Measurements from ENCODE around the gene MUC7. TPM values are rescaled to one million over a fixed set of nuclear protein-coding genes. Genes with fewer than 3 reads are reported as not detected.

Gene MUC7
- total RNA-seq, 1 donor from 2014 or later = not detected

GRCh38 chr4:70518269-70518668, 46.3 kb downstream of the MUC7 start, which contains the start of gene AMTN:
TSS of gene AMTN (plus strand) at chr4:70518569. CDS start at chr4:70518778, 209 bp downstream.
- DNase-seq (ENCODE audit: extremely low spot score, unreplicated experiment) = no peak
- Mint-ChIP-seq H3K9me3 (no peaks in the 10 kb centered on the region), H3K4me1 (ENCODE audit: unreplicated experiment) (no peaks in the 10 kb centered on the region), H3K27me3 (no peaks in the 10 kb centered on the region), H3K36me3 (no peaks in the 10 kb centered on the region), H3K27ac (no peak within 1 kb of the TSS), H3K4me3 (no peak within 1 kb of the TSS)
- no peak for TF ChIP-seq CTCF (conservative IDR thresholded peaks at IDR 0.05)

- Mint-ChIP-seq H3K4me3 (no peak overlapping the region), H3K36me3 (no peaks in the 10 kb centered on the region), H3K9me3 (no peaks in the 10 kb centered on the region)
These were observed 46.7 kb downstream of the MUC7 start for GRCh38 chr4:70518716-70519115.

GRCh38 chr4:70522626-70523025, 50.6 kb downstream of the MUC7 start:
- no peaks in the 10 kb centered on the region for H3K36me3 Mint-ChIP-seq
- DNase-seq (ENCODE audit: extremely low spot score, unreplicated experiment) = no peak
- TF ChIP-seq CTCF (conservative IDR thresholded peaks at IDR 0.05) = no peak
- no peak overlapping the region for H3K27ac Mint-ChIP-seq
- H3K27me3 Mint-ChIP-seq = no peaks in the 10 kb centered on the region
- H3K9me3 Mint-ChIP-seq = no peaks in the 10 kb centered on the region
- H3K4me1 Mint-ChIP-seq (ENCODE audit: unreplicated experiment) = no peaks in the 10 kb centered on the region
- no peak overlapping the region for H3K4me3 Mint-ChIP-seq

More at GRCh38 chr4:70518716-70519115, 46.7 kb downstream of the MUC7 start:
- TF ChIP-seq CTCF (conservative IDR thresholded peaks at IDR 0.05) = no peak
- Mint-ChIP-seq H3K27me3 (no peaks in the 10 kb centered on the region), H3K4me1 (ENCODE audit: unreplicated experiment) (no peaks in the 10 kb centered on the region), H3K27ac (no peak overlapping the region)
- DNase-seq (ENCODE audit: extremely low spot score, unreplicated experiment) = no peak

- Mint-ChIP-seq H3K36me3 (no peaks in the 10 kb centered on the region), H3K9me3 (no peaks in the 10 kb centered on the region), H3K4me3 (no peak overlapping the region), H3K27me3 (no peaks in the 10 kb centered on the region), H3K4me1 (ENCODE audit: unreplicated experiment) (no peaks in the 10 kb centered on the region), H3K27ac (no peak overlapping the region)
- no peak for DNase-seq (ENCODE audit: extremely low spot score, unreplicated experiment)
- no peak for TF ChIP-seq CTCF (conservative IDR thresholded peaks at IDR 0.05)
These were observed 59.0 kb downstream of the MUC7 start for GRCh38 chr4:70530997-70531396.

- TF ChIP-seq CTCF (conservative IDR thresholded peaks at IDR 0.05) = peak; percentile 48
- Mint-ChIP-seq H3K27me3 (no peaks in the 10 kb centered on the region), H3K4me3 (no peak overlapping the region), H3K36me3 (no peaks in the 10 kb centered on the region), H3K27ac (no peak overlapping the region), H3K4me1 (ENCODE audit: unreplicated experiment) (no peaks in the 10 kb centered on the region), H3K9me3 (no peaks in the 10 kb centered on the region)
- no peak for DNase-seq (ENCODE audit: extremely low spot score, unreplicated experiment)
These were observed 60.0 kb downstream of the MUC7 start for GRCh38 chr4:70531981-70532380.

Other genes with a start within 250 kb of the MUC7 start
- gene FDCSP, start 246.1 kb upstream of the MUC7 start, total RNA-seq (ENCODE audit: low replicate concordance) = not detected in 2 replicates
- not detected in 2 replicates for gene CSN3, start 229.6 kb upstream of the MUC7 start, total RNA-seq (ENCODE audit: low replicate concordance)
- gene CABS1, start 137.2 kb upstream of the MUC7 start, total RNA-seq (ENCODE audit: low replicate concordance) = 0.19 TPM in 1 of 2 replicates, not detected in the other
- not detected in 2 replicates for gene SMR3A, start 111.4 kb upstream of the MUC7 start, total RNA-seq (ENCODE audit: low replicate concordance)
- gene SMR3B, start 89.1 kb upstream of the MUC7 start, total RNA-seq (ENCODE audit: low replicate concordance) = not detected in 2 replicates
- not detected in 2 replicates for gene OPRPN, start 74.3 kb upstream of the MUC7 start, total RNA-seq (ENCODE audit: low replicate concordance)
- not detected in 2 replicates for gene AMTN, start 46.4 kb downstream of the MUC7 start, total RNA-seq (ENCODE audit: low replicate concordance)
- gene AMBN, start 120.1 kb downstream of the MUC7 start, total RNA-seq (ENCODE audit: low replicate concordance) = 0.36 and 0.94 TPM in 2 replicates
- 0.17 and 0.41 TPM in 2 replicates for gene ENAM, start 156.5 kb downstream of the MUC7 start, total RNA-seq (ENCODE audit: low replicate concordance)
- gene JCHAIN, start 194.3 kb downstream of the MUC7 start, total RNA-seq (ENCODE audit: low replicate concordance) = not detected in 2 replicates
- 26.4 and 29.1 TPM in 2 replicates for gene UTP3, start 216.3 kb downstream of the MUC7 start, total RNA-seq (ENCODE audit: low replicate concordance)
- gene RUFY3, start 249.8 kb downstream of the MUC7 start, total RNA-seq (ENCODE audit: low replicate concordance) = 38.3 and 74.9 TPM in 2 replicates

Data from type B pancreatic cell (in vitro differentiated cells).